Mesenchymal stem cell (in vitro differentiated cells and primary cell): ENCODE measurements around the gene BTBD17.

ENCODE experiments used
- DNase-seq: peaks from one replicate; pipeline ENCODE4 v3.0.0-alpha.2; 2013
- H2AFZ ChIP-seq: one replicate; pipeline ENCODE4 v1.6.1; 2013; ENCODE audit warnings: low read depth, mild to moderate bottlenecking, control low read depth, inconsistent platforms, low read length, moderate library complexity
- H2AK5ac ChIP-seq: 2 replicates; pipeline ENCODE4 v1.6.1; 2013; ENCODE audit warnings: low read length, moderate library complexity, mild to moderate bottlenecking, inconsistent platforms; ENCODE audit not compliant: severe bottlenecking
- H2BK120ac ChIP-seq: one replicate; pipeline ENCODE4 v1.6.1; 2013; ENCODE audit warnings: low read depth, mild to moderate bottlenecking, inconsistent platforms, low read length, moderate library complexity
- H2BK12ac ChIP-seq, 2 experiments: one replicate each; pipeline ENCODE4 v1.6.1; 2013; ENCODE audit warnings: inconsistent platforms in 2 of 2, low read length in 2 of 2, mild to moderate bottlenecking in 2 of 2, moderate library complexity in 2 of 2, control low read depth in 1 of 2
- H2BK15ac ChIP-seq: one replicate; pipeline ENCODE4 v1.6.1; 2013; ENCODE audit warnings: mild to moderate bottlenecking, low read depth, inconsistent platforms; ENCODE audit not compliant: poor library complexity, severe bottlenecking
- H2BK5ac ChIP-seq: 2 replicates; pipeline ENCODE4 v1.6.1; 2013; ENCODE audit warnings: low read depth, mild to moderate bottlenecking, low read length, control low read depth, inconsistent platforms; ENCODE audit not compliant: poor library complexity, severe bottlenecking
- H3K14ac ChIP-seq, 2 experiments: one replicate each; pipeline ENCODE4 v1.6.1; 2013; ENCODE audit warnings: inconsistent platforms in 2 of 2, low read length in 2 of 2, control low read depth in 1 of 2, mild to moderate bottlenecking in 1 of 2, moderate library complexity in 1 of 2
- H3K18ac ChIP-seq, 2 experiments: one replicate each; pipeline ENCODE4 v1.6.1; 2013; ENCODE audit warnings: inconsistent platforms in 2 of 2, low read length in 2 of 2, control low read depth in 1 of 2, low read depth in 1 of 2, mild to moderate bottlenecking in 1 of 2
- H3K23ac ChIP-seq, 2 experiments: one replicate each; pipeline ENCODE4 v1.6.1; 2013; ENCODE audit warnings: inconsistent platforms in 2 of 2, low read length in 2 of 2, mild to moderate bottlenecking in 2 of 2, moderate library complexity in 2 of 2, control low read depth in 1 of 2
- H3K27ac ChIP-seq: 2 replicates; pipeline ENCODE4 v1.5.1; 2013; ENCODE audit warnings: mild to moderate bottlenecking, moderate library complexity, low read length, control low read depth, inconsistent platforms; ENCODE audit not compliant: poor library complexity, severe bottlenecking
- H3K27me3 ChIP-seq, 2 experiments: 2 replicates each; pipeline versions ENCODE4 v1.6.1 to v1.7.0; 2013; ENCODE audit warnings: low read length in 2 of 2, mild to moderate bottlenecking in 2 of 2, moderate library complexity in 2 of 2, control low read depth in 1 of 2, inconsistent platforms in 1 of 2; ENCODE audit not compliant: control insufficient read depth in 1 of 2, insufficient read depth in 1 of 2
- H3K36me3 ChIP-seq, 2 experiments: 2 replicates each; pipeline versions ENCODE4 v1.6.1 to v1.7.0; 2013; ENCODE audit warnings: low read length in 2 of 2, control low read depth in 1 of 2, inconsistent platforms in 1 of 2, low read depth in 1 of 2, mild to moderate bottlenecking in 1 of 2; ENCODE audit not compliant: insufficient read depth in 2 of 2, control insufficient read depth in 1 of 2
- H3K4ac ChIP-seq, 2 experiments: one replicate each; pipeline ENCODE4 v1.6.1; 2013; ENCODE audit warnings: inconsistent platforms in 2 of 2, low read length in 2 of 2, mild to moderate bottlenecking in 2 of 2, moderate library complexity in 2 of 2, control low read depth in 1 of 2, low read depth in 1 of 2
- H3K4me1 ChIP-seq: 2 replicates; pipeline ENCODE4 v1.6.1; 2013; ENCODE audit warnings: low read depth, low read length, control low read depth; ENCODE audit not compliant: control insufficient read depth, insufficient read depth
- H3K4me2 ChIP-seq: 2 replicates; pipeline ENCODE4 v1.6.1; 2013; ENCODE audit warnings: low read length, mild to moderate bottlenecking, inconsistent platforms; ENCODE audit not compliant: poor library complexity, severe bottlenecking
- H3K4me3 ChIP-seq, 2 experiments: 2 replicates each; pipeline versions ENCODE4 v1.5.1 to v1.7.0; 2013; ENCODE audit warnings: low read length in 2 of 2, mild to moderate bottlenecking in 2 of 2, control low read depth in 1 of 2, low read depth in 1 of 2; ENCODE audit not compliant: insufficient read depth in 1 of 2
- H3K79me1 ChIP-seq: replicated peaks from 2 replicates; pipeline ENCODE4 v1.6.1; 2013; ENCODE audit warnings: mild to moderate bottlenecking, control low read depth, low read length, inconsistent platforms; ENCODE audit not compliant: poor library complexity, severe bottlenecking
- H3K9ac ChIP-seq: 2 replicates; pipeline ENCODE4 v1.7.0; 2013; ENCODE audit warnings: mild to moderate bottlenecking, low read length, moderate library complexity
- H3K9me3 ChIP-seq: 2 replicates; pipeline ENCODE4 v1.7.0; 2013; ENCODE audit warnings: mild to moderate bottlenecking, low read length; ENCODE audit not compliant: control insufficient read depth
- H4K8ac ChIP-seq: one replicate; pipeline ENCODE4 v1.6.1; 2013; ENCODE audit warnings: inconsistent platforms, mild to moderate bottlenecking, low read length, moderate library complexity
- H4K91ac ChIP-seq: one replicate; pipeline ENCODE4 v1.6.1; 2013; ENCODE audit warnings: mild to moderate bottlenecking, low read length, inconsistent platforms
- WGBS: methylation state at CpG from one replicate; pipeline ENCODE4 v1.1.7; 2013; ENCODE audit warnings: mixed read lengths; 5-methylcytosine and 5-hydroxymethylcytosine counted together

The BTBD17 gene

DNA sequence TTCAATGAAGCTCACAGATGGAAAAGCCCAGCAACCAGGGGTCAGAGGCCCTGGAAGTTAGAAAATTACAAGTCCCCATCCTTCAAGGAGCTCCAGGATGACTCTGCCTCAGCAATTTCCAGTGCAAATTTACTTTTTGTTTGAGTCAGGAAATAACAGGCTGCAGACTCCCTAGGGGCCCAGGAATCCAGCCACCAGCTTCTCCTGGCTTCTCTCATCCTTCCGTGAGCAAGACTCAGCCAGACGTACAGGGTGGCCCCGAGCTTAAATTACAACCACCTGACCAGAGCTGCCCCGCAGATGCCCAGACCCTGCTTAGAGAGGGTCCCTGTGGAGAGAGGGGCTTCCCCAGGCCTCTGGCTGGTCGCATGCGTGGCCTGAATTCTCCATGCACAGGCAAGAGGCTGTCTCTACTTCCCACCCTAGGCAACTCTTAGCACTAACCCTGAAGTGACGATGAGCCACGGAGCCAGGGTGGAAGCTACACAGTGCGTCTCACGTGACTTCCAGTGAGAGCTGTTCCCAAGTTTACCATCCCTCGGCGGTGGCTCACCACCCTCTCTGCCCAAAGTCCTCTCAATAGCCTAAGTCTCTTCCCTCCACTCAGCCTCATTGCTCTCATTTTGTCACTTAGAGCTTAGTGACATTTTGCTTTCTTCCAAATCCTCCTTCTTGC lies 32.7 kb upstream of the BTBD17 start:
- Histone ChIP-seq H2AK5ac (no peak overlapping the region), H3K4me1 (peaks cover 8% of the 10 kb centered on the region), H3K4me2 (no peak overlapping the region), H3K9me3 (no peaks in the 10 kb centered on the region), H4K91ac (no peak overlapping the region), H2BK15ac (no peak overlapping the region), H3K18ac (no peak overlapping the region), H3K4ac (no peak overlapping the region), H2BK120ac (no peak overlapping the region), H3K4me3 (no peak overlapping the region), H3K14ac (no peak overlapping the region), H4K8ac (no peak overlapping the region), H2BK5ac (no peak overlapping the region), H3K27me3 (peaks cover 0 to 11% of the 10 kb centered on the region in 2 experiments), H3K9ac (no peak overlapping the region), H3K27ac (no peak overlapping the region), H2AFZ (no peak overlapping the region), H2BK12ac (no peak overlapping the region), H3K36me3 (no peaks in the 10 kb centered on the region), H3K79me1 (no peaks in the 10 kb centered on the region), H3K23ac (no peak overlapping the region)
- no peak for DNase-seq
- WGBS = 69% methylated on average over 12 of the region's 12 CpGs

DNA sequence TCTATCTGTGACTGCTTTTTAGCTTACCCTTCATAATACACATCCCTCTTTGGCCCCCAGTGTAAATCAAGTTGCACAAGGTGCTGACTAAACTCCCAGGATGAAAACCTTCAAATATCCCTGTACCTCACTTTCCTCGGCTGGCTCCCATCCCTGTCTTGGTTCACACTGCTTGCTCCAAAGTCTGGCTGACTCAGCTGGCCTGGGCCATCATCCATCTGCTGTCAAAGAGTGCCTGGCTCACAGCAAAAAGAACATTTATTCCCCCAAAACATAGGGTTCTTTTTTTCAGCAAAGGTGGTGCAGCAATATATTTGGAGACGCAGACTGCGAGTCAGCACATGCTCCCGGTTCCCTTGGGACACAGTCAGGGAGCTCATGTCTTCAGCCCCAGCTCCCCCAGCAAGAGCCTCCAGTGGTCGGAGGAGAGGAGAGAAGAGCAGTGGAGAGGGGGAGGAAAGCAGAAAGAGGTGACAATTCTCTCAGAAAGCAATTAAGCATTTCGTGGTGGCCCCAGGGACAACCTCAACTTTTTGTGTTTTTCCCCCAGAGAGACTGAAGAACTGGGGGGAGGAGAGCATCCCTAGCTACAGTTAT lies 31.8 kb upstream of the BTBD17 start:
- Histone ChIP-seq H3K9ac (no peak overlapping the region), H3K4me1 (peaks cover 8% of the 10 kb centered on the region)

DNA sequence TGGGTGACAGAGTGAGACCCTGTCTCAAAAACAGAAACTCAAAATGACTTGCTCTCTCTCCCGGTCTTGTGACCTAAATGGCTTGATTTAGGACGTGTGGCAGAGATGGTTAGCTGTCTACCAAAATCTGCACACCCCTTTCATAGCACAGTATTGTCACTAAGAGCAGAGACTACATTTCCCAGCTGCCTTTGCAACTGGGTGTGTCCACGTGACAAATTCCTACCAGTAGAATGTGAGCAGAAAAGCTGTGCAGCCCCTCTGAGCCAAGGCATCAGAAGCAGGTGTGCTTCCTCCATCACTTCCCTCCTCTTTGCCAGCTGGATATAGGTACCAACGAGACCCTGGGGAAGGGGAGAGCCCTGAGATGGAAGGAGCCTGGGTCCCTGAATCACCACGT lies 31.2 kb upstream of the BTBD17 start:
- Histone ChIP-seq H3K14ac (no peak overlapping the region), H4K8ac (no peak overlapping the region), H3K23ac (no peak overlapping the region), H2BK5ac (no peak overlapping the region), H3K9ac (no peak overlapping the region), H2AK5ac (no peak overlapping the region), H3K36me3 (no peaks in the 10 kb centered on the region), H2BK15ac (no peak overlapping the region), H3K4me3 (no peak overlapping the region), H3K79me1 (no peaks in the 10 kb centered on the region), H4K91ac (no peak overlapping the region), H2AFZ (no peak overlapping the region), H3K9me3 (no peaks in the 10 kb centered on the region), H2BK120ac (no peak overlapping the region), H3K4me1 (peaks cover 8% of the 10 kb centered on the region), H3K27me3 (peaks cover 0 to 22% of the 10 kb centered on the region in 2 experiments), H3K4me2 (no peak overlapping the region), H3K27ac (no peak overlapping the region), H3K4ac (no peak overlapping the region), H2BK12ac (no peak overlapping the region), H3K18ac (no peak overlapping the region)
- 55% methylated on average over 4 of the region's 5 CpGs for WGBS
- no peak for DNase-seq

More for the DNA sequence above, 31.8 kb upstream of the BTBD17 start:
- no peak overlapping the region for H2BK12ac ChIP-seq
- 68% methylated on average over 6 of the region's 6 CpGs for WGBS
- no peak overlapping the region for H3K4ac ChIP-seq
- H3K23ac ChIP-seq = no peak overlapping the region
- no peak overlapping the region for H3K27ac ChIP-seq
- H3K9me3 ChIP-seq = no peaks in the 10 kb centered on the region
- H3K36me3 ChIP-seq = no peaks in the 10 kb centered on the region
- H4K8ac ChIP-seq = no peak overlapping the region
- H2BK15ac ChIP-seq = no peak overlapping the region
- H2BK120ac ChIP-seq = no peak overlapping the region
- no peak overlapping the region for H3K4me3 ChIP-seq
- no peak overlapping the region for H3K14ac ChIP-seq
- peaks cover 0 to 21% of the 10 kb centered on the region in 2 experiments for H3K27me3 ChIP-seq
- no peak for DNase-seq
- H3K4me2 ChIP-seq = no peak overlapping the region
- H3K18ac ChIP-seq = no peak overlapping the region
- no peak overlapping the region for H2AK5ac ChIP-seq
- no peak overlapping the region for H2BK5ac ChIP-seq
- no peak overlapping the region for H2AFZ ChIP-seq
- no peaks in the 10 kb centered on the region for H3K79me1 ChIP-seq
- H4K91ac ChIP-seq = no peak overlapping the region

DNA sequence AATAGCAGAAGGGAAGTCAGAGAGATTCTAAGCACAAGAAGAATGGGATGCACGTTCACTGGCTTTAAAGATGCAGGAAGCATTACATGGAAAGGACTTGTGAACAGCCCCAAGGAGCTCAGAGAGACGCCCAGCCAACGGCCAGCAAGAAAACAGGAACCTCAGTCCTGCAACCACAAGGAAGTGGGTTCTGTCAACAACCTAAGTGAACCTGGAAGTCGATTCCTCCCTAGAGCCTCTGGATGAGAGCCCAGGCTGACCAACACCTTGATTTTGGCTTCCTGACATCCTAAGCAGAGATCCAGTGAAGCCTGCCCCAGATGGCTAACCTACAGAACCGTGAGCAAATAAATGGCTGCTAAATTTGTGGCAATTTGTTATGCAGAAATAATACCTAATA lies 30.1 kb upstream of the BTBD17 start:
- Histone ChIP-seq H3K79me1 (no peaks in the 10 kb centered on the region), H3K27ac (no peak overlapping the region), H3K4me2 (no peak overlapping the region), H3K4ac (no peak overlapping the region), H4K91ac (no peak overlapping the region), H3K9ac (no peak overlapping the region), H2AK5ac (no peak overlapping the region), H3K4me1 (peaks cover 8% of the 10 kb centered on the region), H3K36me3 (no peaks in the 10 kb centered on the region), H3K27me3 (peaks cover 0 to 28% of the 10 kb centered on the region in 2 experiments), H4K8ac (no peak overlapping the region), H2AFZ (no peak overlapping the region), H2BK120ac (no peak overlapping the region), H3K14ac (no peak overlapping the region), H3K18ac (no peak overlapping the region), H3K23ac (no peak overlapping the region), H3K9me3 (no peaks in the 10 kb centered on the region), H2BK12ac (no peak overlapping the region), H3K4me3 (no peak overlapping the region), H2BK5ac (no peak overlapping the region), H2BK15ac (no peak overlapping the region)
- no peak for DNase-seq
- WGBS = 63% methylated on average over 4 of the region's 5 CpGs
